PC-3 (cell line): ENCODE measurements around the gene NUP43. TPM values are rescaled to one million over a fixed set of nuclear protein-coding genes. Genes with fewer than 3 reads are reported as not detected.
A peak's percentile ranks its signal among the peaks of the same experiment; 100 is the strongest.

Experiments
- ATAC-seq: fragments of 200-7000 bp; cut with Tn5 transposase; 2 replicates; pipeline ENCODE4 v1.9.1; 2020; ENCODE audit warnings: mild to moderate bottlenecking, moderate library complexity
- BruUV-seq: library from RNA; stranded (reverse); fragments of 400-500 nt; replicated peaks from 2 replicates; lab custom pipeline; 2021; lab: Mats Ljungman, UMichigan
- CTCF ChIA-PET: fragments of 300-600 bp; sonication (Branson Sonifier 250); formaldehyde crosslinking; loops from one replicate; lab custom pipeline; 2022; ENCODE audit warnings: antibody characterized with exemption; lab: Charles Lee
- POLR2A ChIA-PET: fragments of 300-600 bp; sonication (Branson Sonifier 250); formaldehyde crosslinking; loops from one replicate; lab custom pipeline; 2022; ENCODE audit warnings: antibody characterized with exemption; ENCODE audit not compliant: unreplicated experiment; lab: Charles Lee
- DNase-seq: peaks from one replicate; pipeline ENCODE4 v3.0.0-alpha.2; 2015
- H2AFZ ChIP-seq: fragments of 300-600 bp; sonication (generic); 2 replicates; pipeline ENCODE4 v1.6.0; 2016; ENCODE audit warnings: antibody characterized with exemption, low read length
- H3F3A ChIP-seq: fragments of 300-600 bp; sonication (generic); one replicate; pipeline ENCODE4 v1.6.0; 2017; ENCODE audit warnings: antibody characterized with exemption, low read length, control low read depth, mild to moderate bottlenecking; ENCODE audit not compliant: unreplicated experiment
- H3K27ac ChIP-seq: fragments of 300-600 bp; sonication (generic); 2 replicates; pipeline ENCODE4 v1.5.1; 2016; ENCODE audit warnings: mild to moderate bottlenecking, low read length
- H3K27me3 ChIP-seq: fragments of 300-600 bp; sonication (generic); 2 replicates; pipeline ENCODE4 v1.6.1; 2016; ENCODE audit warnings: low read length, mixed read lengths
- H3K36me3 ChIP-seq: fragments of 300-600 bp; sonication (generic); 2 replicates; pipeline ENCODE4 v1.6.1; 2016; ENCODE audit warnings: low read depth, mixed run types, low read length, mixed read lengths
- H3K4me1 ChIP-seq: fragments of 300-600 bp; sonication (generic); 2 replicates; pipeline ENCODE4 v1.5.1; 2016; ENCODE audit warnings: low read length; ENCODE audit not compliant: insufficient read depth
- H3K4me2 ChIP-seq: fragments of 300-600 bp; sonication (generic); 2 replicates; pipeline ENCODE4 v1.6.0; 2016; ENCODE audit warnings: low read length
- H3K4me3 ChIP-seq: fragments of 300-600 bp; sonication (generic); 2 replicates; pipeline ENCODE4 v1.5.1; 2016; ENCODE audit warnings: mild to moderate bottlenecking, low read length, mixed read lengths
- H3K79me2 ChIP-seq: fragments of 300-600 bp; sonication (generic); 2 replicates; pipeline ENCODE4 v1.6.1; 2017; ENCODE audit warnings: low read length, mixed read lengths
- H3K9ac ChIP-seq: fragments of 300-600 bp; sonication (generic); 2 replicates; pipeline ENCODE4 v1.6.0; 2016; ENCODE audit warnings: mild to moderate bottlenecking, low read length
- H3K9me2 ChIP-seq: fragments of 300-600 bp; sonication (generic); replicated peaks from 2 replicates; pipeline ENCODE4 v1.6.1; 2016; ENCODE audit warnings: mixed run types, low read length, mixed read lengths
- H3K9me3 ChIP-seq: fragments of 300-600 bp; sonication (generic); 2 replicates; pipeline ENCODE4 v1.6.1; 2016; ENCODE audit warnings: low read length, mixed read lengths
- H4K20me1 ChIP-seq: fragments of 300-600 bp; sonication (generic); 2 replicates; pipeline ENCODE4 v1.6.1; 2016; ENCODE audit warnings: low read length, mixed read lengths
- EZH2 ChIP-seq: fragments of 300-600 bp; sonication (generic); IDR thresholded peaks from one replicate; pipeline ENCODE4 v1.6.1; 2017; ENCODE audit warnings: antibody characterized with exemption, mild to moderate bottlenecking, low read length; ENCODE audit not compliant: unreplicated experiment
- EZH2phosphoT487 ChIP-seq: fragments of 300-600 bp; sonication (generic); IDR thresholded peaks from 2 replicates; pipeline ENCODE4 v1.6.1; 2018; ENCODE audit warnings: mild to moderate bottlenecking, antibody characterized with exemption, low read length, borderline replicate concordance
- intact Hi-C: fragments of 100-400 bp; cut with micrococcal nuclease; formaldehyde crosslinking; loops from 2 replicates; pipeline ENCODE4 v1.9.0; 2023
- total RNA-seq: library from RNA; depleted of rRNA; stranded (reverse); fragments of >200 nt; gene quantifications from 2 replicates; pipeline ENCODE4 v1.2.3, GENCODE V29; 2014
- TF ChIP-seq, protein P1 (sequence below): fragments of 300-600 bp; sonication (generic); conservative IDR thresholded peaks from 2 replicates; pipeline ENCODE4 v1.5.1; 2017; ENCODE audit warnings: antibody characterized with exemption, low read depth, mild to moderate bottlenecking, low read length

NUP43 gene
- total RNA-seq, 1 experiment from 2014 or later: 25.5 TPM

DNA sequence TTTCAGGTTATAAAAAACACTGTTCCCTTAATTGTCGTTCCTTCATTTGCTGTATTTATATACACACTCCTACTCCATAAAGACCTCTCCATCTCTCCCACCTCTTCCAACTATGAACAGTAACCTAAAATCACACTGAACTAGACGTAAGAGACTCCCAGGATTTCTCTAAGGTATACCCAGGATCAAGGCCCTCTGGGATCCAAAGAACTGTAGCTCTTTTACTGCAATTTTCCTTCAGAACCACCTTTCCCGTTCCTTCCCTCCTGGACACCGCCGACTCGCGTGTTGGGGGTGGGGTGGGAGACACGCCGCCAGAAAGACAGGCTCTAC is 29.1 kb downstream of the NUP43 start:
- no TSS peak for BruUV-seq
- H3K27ac ChIP-seq: peak overlapping the region; percentile 94
- no peaks in the 10 kb centered on the region for H3K9me3 ChIP-seq
- CTCF ChIA-PET: no interaction called here
- intact Hi-C loops: loop anchor here (5.0 kb wide), 2 partner anchors 70 to 150 kb away; partner anchors contain the start of genes GINM1 and KATNA1
- peak overlapping the region; percentile 77; the same call in 1 of the 2 replicates for H2AFZ ChIP-seq
- peaks cover 65% of the 10 kb centered on the region for H3K79me2 ChIP-seq
- H3K4me2 ChIP-seq: peak overlapping the region; percentile 91
- POLR2A ChIA-PET: interaction anchor here (0.6 kb wide), 2 partner anchors 130 to 260 kb away, joined by 4 to 11 read pairs; no protein-coding TSS in a partner anchor
- no peaks in the 10 kb centered on the region for H3K36me3 ChIP-seq
- no peaks in the 10 kb centered on the region for H3K27me3 ChIP-seq
- peak overlapping the region; percentile 87 for H3K4me3 ChIP-seq
- no peak for DNase-seq
- H3K9ac ChIP-seq: peak overlapping the region; percentile 99
- TF ChIP-seq EZH2phosphoT487: no peak
- TF ChIP-seq, protein P1, sequence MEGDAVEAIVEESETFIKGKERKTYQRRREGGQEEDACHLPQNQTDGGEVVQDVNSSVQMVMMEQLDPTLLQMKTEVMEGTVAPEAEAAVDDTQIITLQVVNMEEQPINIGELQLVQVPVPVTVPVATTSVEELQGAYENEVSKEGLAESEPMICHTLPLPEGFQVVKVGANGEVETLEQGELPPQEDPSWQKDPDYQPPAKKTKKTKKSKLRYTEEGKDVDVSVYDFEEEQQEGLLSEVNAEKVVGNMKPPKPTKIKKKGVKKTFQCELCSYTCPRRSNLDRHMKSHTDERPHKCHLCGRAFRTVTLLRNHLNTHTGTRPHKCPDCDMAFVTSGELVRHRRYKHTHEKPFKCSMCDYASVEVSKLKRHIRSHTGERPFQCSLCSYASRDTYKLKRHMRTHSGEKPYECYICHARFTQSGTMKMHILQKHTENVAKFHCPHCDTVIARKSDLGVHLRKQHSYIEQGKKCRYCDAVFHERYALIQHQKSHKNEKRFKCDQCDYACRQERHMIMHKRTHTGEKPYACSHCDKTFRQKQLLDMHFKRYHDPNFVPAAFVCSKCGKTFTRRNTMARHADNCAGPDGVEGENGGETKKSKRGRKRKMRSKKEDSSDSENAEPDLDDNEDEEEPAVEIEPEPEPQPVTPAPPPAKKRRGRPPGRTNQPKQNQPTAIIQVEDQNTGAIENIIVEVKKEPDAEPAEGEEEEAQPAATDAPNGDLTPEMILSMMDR: no peak
- no peak for TF ChIP-seq EZH2
- H4K20me1 ChIP-seq: peaks cover 10% of the 10 kb centered on the region; the same call in 1 of the 2 replicates
- H3F3A ChIP-seq: no peaks in the 10 kb centered on the region
- H3K4me1 ChIP-seq: peaks cover 8% of the 10 kb centered on the region
- peak; percentile 15; the same call in 1 of the 2 replicates for ATAC-seq
- H3K9me2 ChIP-seq: no peaks in the 10 kb centered on the region

DNA sequence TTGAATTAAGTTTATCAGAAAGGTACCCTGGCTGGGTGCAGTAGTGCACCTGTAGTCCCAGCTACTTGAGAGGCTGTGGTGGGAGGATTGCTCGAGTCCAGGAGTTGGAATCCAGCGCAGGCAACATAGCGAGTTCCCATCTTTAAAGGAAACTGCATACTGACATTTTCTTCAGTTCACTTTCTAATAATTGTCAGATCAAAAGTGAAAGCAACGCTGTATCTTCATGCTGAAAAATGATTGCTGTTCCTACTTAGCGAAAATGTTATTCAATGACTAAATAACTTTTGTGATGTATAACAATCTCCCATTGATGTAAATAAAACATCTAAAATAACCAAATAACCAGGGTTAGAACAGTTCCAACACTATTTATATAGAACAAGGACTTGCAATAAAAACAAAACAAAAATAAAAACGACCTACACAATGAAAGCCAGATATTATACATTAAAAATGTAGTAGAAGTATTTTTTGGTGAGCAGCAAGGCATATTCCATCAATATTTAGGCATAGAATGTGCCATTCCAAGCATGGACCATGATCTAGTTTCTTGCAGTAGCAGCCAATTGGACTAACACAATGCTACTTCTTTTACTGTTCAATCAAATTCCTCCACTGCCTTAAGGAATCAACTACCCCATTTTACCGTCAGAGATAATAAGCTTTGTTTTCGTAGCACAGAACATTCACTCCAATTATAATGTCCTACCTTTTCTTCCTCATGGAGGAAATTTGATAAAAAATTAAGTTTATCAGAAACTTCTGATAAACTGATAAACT is 30.0 kb downstream of the NUP43 start:
- Histone ChIP-seq H3K9me3 (no peaks in the 10 kb centered on the region), H3K4me3 (peak overlapping the region; percentile 87), H3K4me1 (peaks cover 8% of the 10 kb centered on the region), H3K79me2 (peaks cover 72% of the 10 kb centered on the region), H3K9me2 (no peaks in the 10 kb centered on the region), H3K36me3 (no peaks in the 10 kb centered on the region), H3F3A (no peaks in the 10 kb centered on the region), H4K20me1 (peaks cover 10% of the 10 kb centered on the region; the same call in 1 of the 2 replicates), H3K27me3 (no peaks in the 10 kb centered on the region), H3K27ac (no peak overlapping the region), H2AFZ (no peak overlapping the region), H3K4me2 (peak overlapping the region; percentile 91), H3K9ac (peak overlapping the region; percentile 99)
- no peak for ATAC-seq
- no TSS peak for BruUV-seq
- ChIA-PET POLR2A (no interaction called here), CTCF (no interaction called here)
- TF ChIP-seq, protein P1: no peak
- TF ChIP-seq EZH2phosphoT487 (no peak), EZH2 (no peak)
- intact Hi-C loops: loop anchor here (5.0 kb wide), 2 partner anchors 69 to 149 kb away; partner anchors contain the start of genes GINM1 and KATNA1
- peak; percentile 25 for DNase-seq

DNA sequence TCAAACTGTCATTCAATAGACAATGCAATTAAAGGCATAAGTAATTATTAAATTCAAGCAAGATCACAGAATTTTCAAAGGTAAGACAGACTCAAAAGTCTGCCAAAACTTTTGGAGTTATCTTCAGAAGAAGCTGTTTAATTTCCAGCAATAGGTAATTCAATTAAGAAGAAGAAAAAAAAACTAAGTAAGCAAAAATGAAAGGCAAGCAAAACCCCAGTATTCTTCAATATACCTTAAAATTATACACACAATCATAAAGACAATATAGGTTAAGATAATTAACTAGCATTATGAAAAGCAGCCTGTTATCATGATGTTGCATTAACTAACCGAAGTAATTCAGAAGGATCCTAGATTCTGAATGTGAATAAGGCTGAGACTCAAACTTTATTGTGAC is 31.9 kb downstream of the NUP43 start:
- CTCF ChIA-PET: no interaction called here
- Histone ChIP-seq H3F3A (no peaks in the 10 kb centered on the region), H3K4me2 (no peak overlapping the region), H3K27ac (no peak overlapping the region), H4K20me1 (peaks cover 16% of the 10 kb centered on the region; the same call in 1 of the 2 replicates), H3K79me2 (peaks cover 91% of the 10 kb centered on the region), H3K9me3 (no peaks in the 10 kb centered on the region), H3K9me2 (no peaks in the 10 kb centered on the region), H3K4me1 (peaks cover 8% of the 10 kb centered on the region), H3K27me3 (no peaks in the 10 kb centered on the region), H3K4me3 (no peak overlapping the region), H3K36me3 (no peaks in the 10 kb centered on the region), H3K9ac (no peak overlapping the region), H2AFZ (no peak overlapping the region)
- POLR2A ChIA-PET: no interaction called here
- TF ChIP-seq, protein P1: no peak
- TF ChIP-seq EZH2 (no peak), EZH2phosphoT487 (no peak)
- DNase-seq (no peak), ATAC-seq (no peak)
- intact Hi-C loops: no loop called here
- BruUV-seq: no TSS peak
